Stimulated activated memory B cell treated with anti-CD40 and anti-IgM and Interleukin-4, amounts not matched to agents 10 μg/mL and 1 μg/mL and 100 μg/mL, for 72 hours (primary cell): ENCODE measurements around the gene MRPL28.
"Not testable (repeated sequence)": the region's sequence is repeated elsewhere in the genome, so short reads cannot be mapped to it uniquely, and the experiment has no call there.

Source experiments
- ATAC-seq: fragments of 150-1000 bp; cut with Tn5 transposase; 2 replicates; pipeline ENCODE4 v1.10.0; 2021
- H3K27ac Mint-ChIP-seq: one replicate; pipeline ENCODE4 v1.8.0; 2022; ENCODE audit warnings: mild to moderate bottlenecking, mixed read lengths
- H3K27me3 Mint-ChIP-seq: one replicate; pipeline ENCODE4 v1.8.0; 2022; ENCODE audit warnings: mixed read lengths
- H3K36me3 Mint-ChIP-seq: one replicate; pipeline ENCODE4 v1.8.0; 2022; ENCODE audit warnings: mixed read lengths
- H3K4me1 Mint-ChIP-seq: one replicate; pipeline ENCODE4 v1.8.0; 2022; ENCODE audit warnings: mixed read lengths
- H3K4me3 Mint-ChIP-seq: one replicate; pipeline ENCODE4 v1.8.0; 2022; ENCODE audit warnings: mild to moderate bottlenecking, moderate library complexity, mixed read lengths
- H3K9me3 Mint-ChIP-seq: one replicate; pipeline ENCODE4 v1.8.0; 2022; ENCODE audit warnings: mixed read lengths

MRPL28 gene

DNA sequence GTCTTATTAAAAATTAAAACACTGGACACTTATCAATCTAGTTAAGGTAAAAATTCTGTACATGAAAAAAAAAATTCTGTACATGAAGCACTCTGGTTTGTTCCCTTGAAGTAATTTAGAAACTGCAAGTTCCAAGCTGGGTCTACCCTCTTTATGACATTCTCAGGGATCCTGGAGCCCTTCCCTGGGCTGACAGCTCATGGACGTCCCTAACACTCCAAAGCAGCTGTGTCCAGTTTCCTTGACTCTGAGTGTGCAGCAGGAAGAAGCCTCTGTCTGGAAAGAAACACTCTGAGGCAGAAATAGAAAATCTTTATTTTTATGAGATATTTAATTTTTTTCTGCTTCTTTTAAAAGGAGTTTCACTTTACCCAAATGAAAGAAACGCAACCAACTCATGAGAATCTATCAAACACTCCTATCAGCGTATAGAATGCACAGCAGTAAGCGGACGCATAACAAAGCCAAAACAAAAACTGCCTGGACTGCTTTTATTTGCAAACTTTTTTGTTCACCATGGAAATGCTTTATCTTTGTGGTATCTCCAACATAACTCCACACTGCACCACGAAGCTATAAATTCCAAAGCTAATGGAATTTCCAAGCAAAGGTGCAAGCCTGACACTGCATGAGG is 39.0 kb downstream of the MRPL28 start:
- peaks cover 52% of the 10 kb centered on the region for H3K4me1 Mint-ChIP-seq
- H3K9me3 Mint-ChIP-seq, H3K27ac Mint-ChIP-seq, ATAC-seq, H3K4me3 Mint-ChIP-seq, H3K36me3 Mint-ChIP-seq, H3K27me3 Mint-ChIP-seq: not testable (repeated sequence)

DNA sequence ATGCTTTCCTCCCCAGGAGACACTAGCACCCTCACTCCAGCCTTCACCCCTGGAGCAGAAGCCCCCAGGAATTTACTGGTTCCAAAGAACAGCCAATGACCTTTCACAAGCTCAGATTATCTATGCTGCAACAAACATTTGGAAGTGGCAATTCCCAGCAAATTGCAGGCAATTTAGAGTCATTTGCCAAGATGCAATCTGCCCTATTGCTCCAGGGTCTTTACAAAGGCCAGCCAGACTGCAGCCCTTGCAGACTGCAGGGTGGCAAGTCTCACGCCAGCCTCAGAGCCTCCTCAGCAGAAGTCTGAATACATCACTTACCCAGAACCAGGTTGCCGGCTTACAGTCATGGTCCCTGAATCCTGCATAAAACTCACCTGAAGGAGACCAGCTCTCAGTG is 39.6 kb downstream of the MRPL28 start:
- no peaks in the 10 kb centered on the region for H3K9me3 Mint-ChIP-seq
- no peaks in the 10 kb centered on the region for H3K27me3 Mint-ChIP-seq
- no peak overlapping the region for H3K4me3 Mint-ChIP-seq
- no peak for ATAC-seq
- peaks cover 8% of the 10 kb centered on the region for H3K36me3 Mint-ChIP-seq
- H3K4me1 Mint-ChIP-seq = peaks cover 50% of the 10 kb centered on the region
- no peak overlapping the region for H3K27ac Mint-ChIP-seq

DNA sequence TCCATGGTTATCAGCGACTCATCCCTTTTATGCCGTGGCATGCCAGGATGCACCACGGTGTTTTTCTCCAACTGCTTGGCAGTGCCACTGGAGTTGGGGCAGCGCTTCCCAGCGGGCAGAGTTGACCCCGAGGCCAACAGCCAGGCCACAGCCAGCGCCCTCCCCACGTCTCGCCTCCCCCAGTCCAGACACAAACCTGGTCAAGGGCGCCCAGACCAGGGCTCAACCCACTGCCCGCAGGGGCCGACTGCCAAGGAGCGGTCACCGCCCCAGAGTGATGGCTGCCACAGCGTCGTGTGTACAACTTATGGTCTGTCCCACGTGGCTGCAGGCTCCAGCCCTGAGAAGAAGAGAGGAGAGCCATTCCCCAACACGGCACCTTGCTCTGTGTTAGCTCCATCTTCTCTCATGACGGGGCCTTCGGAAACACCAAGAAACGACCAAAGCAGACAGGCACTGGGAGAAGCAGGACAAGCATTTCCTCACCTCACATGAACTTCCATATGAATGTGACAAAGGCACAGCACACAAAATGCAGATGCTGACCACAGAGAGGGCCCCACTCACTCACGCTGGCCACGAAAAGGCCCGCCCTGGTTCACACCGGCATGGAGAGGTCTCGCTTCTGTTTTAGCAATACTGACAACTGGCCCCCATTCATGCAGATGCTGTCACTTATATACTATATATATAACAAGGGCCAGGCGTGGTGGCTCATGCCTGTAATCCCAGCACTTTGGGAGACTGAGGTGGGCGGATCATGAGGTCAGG is 44.8 kb downstream of the MRPL28 start:
- no peak for ATAC-seq
- Mint-ChIP-seq H3K4me3 (peak overlapping the region; percentile 63), H3K4me1 (peaks cover 52% of the 10 kb centered on the region), H3K36me3 (peaks cover 7% of the 10 kb centered on the region), H3K27me3 (no peaks in the 10 kb centered on the region), H3K27ac (peak overlapping the region; percentile 60), H3K9me3 (no peaks in the 10 kb centered on the region)

DNA sequence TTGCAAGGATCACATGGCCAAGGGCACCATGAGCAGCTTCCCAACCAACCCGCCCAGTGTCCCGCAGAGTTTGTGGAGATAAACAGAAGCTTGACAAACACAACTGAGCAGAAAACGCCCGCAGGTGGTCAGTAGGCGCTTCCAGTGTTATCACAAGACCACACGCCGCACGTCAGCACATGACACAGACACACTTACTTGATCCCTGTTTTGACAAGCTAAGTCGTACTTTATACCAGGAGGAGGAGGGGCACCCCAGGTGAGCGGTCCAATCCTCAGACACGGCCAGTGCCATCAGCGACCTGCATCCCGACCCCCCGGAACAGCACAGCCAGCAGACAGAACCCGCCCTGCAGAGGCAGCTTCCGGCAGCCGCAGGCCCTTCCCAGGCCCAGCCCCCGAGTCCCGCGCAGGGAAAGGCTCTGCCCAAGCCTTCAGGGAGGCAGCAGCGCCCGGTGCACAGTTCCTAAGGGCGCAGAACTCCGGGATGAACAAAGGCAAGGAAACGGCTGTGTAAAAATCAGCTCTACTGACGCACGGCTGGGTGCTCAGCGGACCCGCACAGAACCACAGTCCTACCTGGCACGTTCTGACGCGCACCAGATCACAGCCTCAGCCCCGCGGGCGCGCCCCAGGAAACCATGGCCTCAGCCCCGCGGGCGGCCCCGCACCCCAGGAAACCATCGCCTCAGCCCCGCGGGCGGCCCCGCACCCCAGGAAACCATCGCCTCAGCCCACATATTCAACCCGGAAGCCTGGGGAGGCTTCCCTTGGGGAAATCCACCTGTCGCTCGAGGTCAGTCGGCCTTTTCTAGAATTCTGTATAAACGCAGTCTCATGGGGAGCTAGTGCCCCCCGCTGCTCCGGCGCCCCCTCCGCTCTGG is 45.6 kb downstream of the MRPL28 start:
- Mint-ChIP-seq H3K4me3 (peak overlapping the region; percentile 63), H3K36me3 (peaks cover 6% of the 10 kb centered on the region), H3K9me3 (no peaks in the 10 kb centered on the region), H3K4me1 (peaks cover 51% of the 10 kb centered on the region), H3K27me3 (no peaks in the 10 kb centered on the region), H3K27ac (peak overlapping the region; percentile 60)
- peak; percentile 66 for ATAC-seq

GRCh38 chr16:324201-324450 is 46.2 kb downstream of the MRPL28 start:
- Mint-ChIP-seq H3K4me1 (peaks cover 52% of the 10 kb centered on the region), H3K27ac (peak overlapping the region; percentile 60), H3K9me3 (no peaks in the 10 kb centered on the region), H3K36me3 (peaks cover 7% of the 10 kb centered on the region), H3K27me3 (no peaks in the 10 kb centered on the region), H3K4me3 (no peak overlapping the region)
- ATAC-seq = no peak

- Mint-ChIP-seq H3K27me3 (no peaks in the 10 kb centered on the region), H3K9me3 (no peaks in the 10 kb centered on the region), H3K4me3 (no peak overlapping the region), H3K4me1 (peaks cover 51% of the 10 kb centered on the region), H3K36me3 (peaks cover 7% of the 10 kb centered on the region), H3K27ac (no peak overlapping the region)
- ATAC-seq = no peak
Measured at GRCh38 chr16:322476-323143, 47.7 kb downstream of the MRPL28 start.

- no peak overlapping the region for H3K4me3 Mint-ChIP-seq
- H3K27me3 Mint-ChIP-seq = no peaks in the 10 kb centered on the region
- no peak overlapping the region for H3K27ac Mint-ChIP-seq
- H3K9me3 Mint-ChIP-seq = no peaks in the 10 kb centered on the region
- ATAC-seq = no peak
- peaks cover 11% of the 10 kb centered on the region for H3K36me3 Mint-ChIP-seq
- peaks cover 47% of the 10 kb centered on the region for H3K4me1 Mint-ChIP-seq
Measured at GRCh38 chr16:321532-321931, 48.8 kb downstream of the MRPL28 start.

GRCh38 chr16:320206-320605 is 50.1 kb downstream of the MRPL28 start:
- ATAC-seq = no peak
- H3K36me3 Mint-ChIP-seq = peaks cover 16% of the 10 kb centered on the region
- no peak overlapping the region for H3K4me3 Mint-ChIP-seq
- H3K27ac Mint-ChIP-seq = peak overlapping the region; percentile 53
- no peaks in the 10 kb centered on the region for H3K9me3 Mint-ChIP-seq
- no peaks in the 10 kb centered on the region for H3K27me3 Mint-ChIP-seq
- peaks cover 44% of the 10 kb centered on the region for H3K4me1 Mint-ChIP-seq

GRCh38 chr16:318628-319027 is 51.7 kb downstream of the MRPL28 start:
- H3K27me3 Mint-ChIP-seq = no peaks in the 10 kb centered on the region
- no peaks in the 10 kb centered on the region for H3K9me3 Mint-ChIP-seq
- no peak for ATAC-seq
- H3K36me3 Mint-ChIP-seq = peaks cover 16% of the 10 kb centered on the region
- H3K4me1 Mint-ChIP-seq = peaks cover 28% of the 10 kb centered on the region
- no peak overlapping the region for H3K4me3 Mint-ChIP-seq
- H3K27ac Mint-ChIP-seq = no peak overlapping the region

DNA sequence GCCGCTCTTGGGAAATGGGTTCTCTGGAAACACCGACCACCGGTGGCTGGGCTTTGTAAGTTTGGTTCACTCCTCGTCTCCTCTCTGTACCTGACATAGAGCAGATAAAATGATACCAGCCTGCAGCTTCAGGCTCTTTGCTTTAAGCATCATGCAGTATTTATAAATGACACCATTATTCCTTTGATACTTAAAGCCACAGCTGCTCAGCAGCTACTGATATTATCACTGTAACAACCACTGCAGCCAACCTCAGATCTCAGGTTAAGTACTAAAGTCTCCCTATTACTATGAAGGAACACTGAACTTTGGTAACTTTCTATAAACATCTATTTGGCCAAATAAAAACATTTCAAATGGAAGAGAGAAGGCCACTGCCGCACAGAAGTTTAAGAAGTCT is 52.8 kb downstream of the MRPL28 start:
- Mint-ChIP-seq H3K27me3 (no peaks in the 10 kb centered on the region), H3K4me1 (peaks cover 20% of the 10 kb centered on the region), H3K9me3 (no peaks in the 10 kb centered on the region), H3K36me3 (peaks cover 21% of the 10 kb centered on the region), H3K27ac (no peak overlapping the region), H3K4me3 (no peak overlapping the region)
- no peak for ATAC-seq
